K562 (cell line): Measurements from ENCODE around the gene GPATCH3. TPM values are rescaled to one million over a fixed set of nuclear protein-coding genes. Genes with fewer than 3 reads are reported as not detected.

Experiments used
- CBX1 ChIP-seq: sonication (generic); IDR thresholded peaks from 2 replicates; pipeline ENCODE4 v1.6.1; 2016; ENCODE audit warnings: antibody characterized with exemption, low read depth, mild to moderate bottlenecking
- CBX8 ChIP-seq: fragments of 200-600 bp; sonication (generic); IDR thresholded peaks from 2 replicates; pipeline ENCODE4 v1.6.1; 2012; ENCODE audit warnings: borderline replicate concordance, mixed run types, low read depth, mild to moderate bottlenecking, moderate library complexity, mixed read lengths, low read length, control low read depth, inconsistent platforms; ENCODE audit not compliant: poor library complexity, severe bottlenecking; ENCODE audit errors: extremely low read depth
- CLOCK ChIP-seq: fragments of 250-450 bp; sonication (Bioruptor Pico); IDR thresholded peaks from 2 replicates; pipeline ENCODE4 v1.4.0; 2020; ENCODE audit warnings: mild to moderate bottlenecking, moderate library complexity, borderline replicate concordance
- COPS2 ChIP-seq: fragments of 450-650 bp; conservative IDR thresholded peaks from 2 replicates; pipeline ENCODE4 v1.6.1; 2016; ENCODE audit warnings: mild to moderate bottlenecking, moderate library complexity
- CXXC5 ChIP-seq: fragments of 250-450 bp; sonication (Bioruptor Pico); IDR thresholded peaks from 2 replicates; pipeline ENCODE4 v1.8.0; 2022; ENCODE audit warnings: inconsistent platforms, mild to moderate bottlenecking, moderate library complexity
- E2F3 ChIP-seq: fragments of 250-450 bp; sonication (Bioruptor Pico); IDR thresholded peaks from 2 replicates; pipeline ENCODE4 v1.4.0; 2020; ENCODE audit warnings: mild to moderate bottlenecking
- ERF ChIP-seq: fragments of 450-650 bp; formaldehyde crosslinking; IDR thresholded peaks from 2 replicates; pipeline ENCODE4 v1.4.0; 2020; ENCODE audit warnings: mild to moderate bottlenecking, mixed read lengths
- FOXP1 ChIP-seq: sonication (generic); formaldehyde crosslinking; IDR thresholded peaks from 2 replicates; pipeline ENCODE4 v1.8.0; 2022; ENCODE audit warnings: mild to moderate bottlenecking, missing genetic modification reagents
- GMEB1 ChIP-seq: fragments of 250-450 bp; sonication (Bioruptor Pico); IDR thresholded peaks from 2 replicates; pipeline ENCODE4 v1.4.0; 2020; ENCODE audit warnings: mild to moderate bottlenecking
- KLF16 ChIP-seq: IDR thresholded peaks from 2 replicates; pipeline ENCODE4 v1.6.1; 2016; ENCODE audit warnings: antibody characterized with exemption
- L3MBTL2 ChIP-seq: fragments of 450-650 bp; IDR thresholded peaks from 2 replicates; pipeline ENCODE4 v1.6.1; 2016; ENCODE audit warnings: mild to moderate bottlenecking, moderate library complexity
- NCOA1 ChIP-seq: fragments of 450-650 bp; IDR thresholded peaks from 2 replicates; pipeline ENCODE4 v1.6.1; 2016; ENCODE audit warnings: low read depth
- SRSF1 ChIP-seq: fragments of 200-400 bp; formaldehyde crosslinking; IDR thresholded peaks from 2 replicates; pipeline ENCODE4 v1.6.1; 2017; ENCODE audit warnings: mild to moderate bottlenecking, low read depth, low read length, moderate library complexity
- TGIF2 ChIP-seq: sonication (generic); formaldehyde crosslinking; IDR thresholded peaks from 2 replicates; pipeline ENCODE4 v1.8.1; 2022; ENCODE audit warnings: mild to moderate bottlenecking, missing genetic modification reagents, moderate library complexity
- ZNF217 ChIP-seq: sonication (generic); formaldehyde crosslinking; IDR thresholded peaks from 2 replicates; pipeline ENCODE4 v1.8.0; 2022; ENCODE audit warnings: mild to moderate bottlenecking, missing genetic modification reagents
- ZNF282 ChIP-seq: sonication (generic); formaldehyde crosslinking; IDR thresholded peaks from 2 replicates; pipeline ENCODE4 v1.8.1; 2023; ENCODE audit warnings: missing genetic modification reagents
- polyA plus RNA-seq, 8 experiments: library from polyadenylated mRNA; depleted of rRNA in 4 of 8; stranded (reverse) in 5 of 8; unstranded in 3 of 8; fragments of >200 nt; fragmentation: Nextera tagmentation in 2 of 8; fragmentation: Illumina TruSeq in 1 of 8; extraction: Ambion mirVana in 2 of 8; extraction: Trizol in 1 of 8; gene quantifications; 2 replicates each; pipeline versions ENCODE4 v1.2.1 to v1.2.3, GENCODE V29; 2011 to 2014; ENCODE audit warnings: inconsistent platforms in 1 of 8, missing spikeins in 1 of 8
- total RNA-seq, 7 experiments: library from RNA; depleted of rRNA in 6 of 7; stranded (reverse); fragments of >200 nt in 6 of 7; fragmentation: Illumina TruSeq in 2 of 7; extraction: Trizol in 2 of 7; gene quantifications; 2 replicates each; pipeline versions ENCODE4 v1.2.1 to v1.2.3, GENCODE V29; 2011 to 2021; ENCODE audit warnings: low replicate concordance in 1 of 7
- TF ChIP-seq, protein P1 (sequence below): fragments of 250-450 bp; sonication (Bioruptor Pico); IDR thresholded peaks from 2 replicates; pipeline ENCODE4 v1.5.0; 2022; ENCODE audit warnings: mild to moderate bottlenecking

Gene GPATCH3
- total and polyA plus RNA-seq, 9 of the 15 experiments (the other 6 are each of a cell fraction or from before 2014, with no cell fraction given): 1.6 to 23.0 (median 13.3) TPM

- TF ChIP-seq CLOCK: no peak
- 0 out of 2 replicates have a peak, but pooled peaks have one; percentile 18 for TF ChIP-seq ERF
- TF ChIP-seq KLF16: no peak
- TF ChIP-seq L3MBTL2: peak; percentile 66
- TF ChIP-seq E2F3 (CRISPR knock-in tag): peak; percentile 42; the same call in 1 of the 2 replicates
- no peak for TF ChIP-seq COPS2
- TF ChIP-seq GMEB1 (CRISPR knock-in tag): peak; percentile 26; the same call in 1 of the 2 replicates
- peak; percentile 59; the same call in 1 of the 2 replicates for TF ChIP-seq CXXC5
- no peak for TF ChIP-seq CBX8
- TF ChIP-seq NCOA1: no peak
- no peak for TF ChIP-seq TGIF2 (CRISPR knock-in tag)
- TF ChIP-seq, protein P1, sequence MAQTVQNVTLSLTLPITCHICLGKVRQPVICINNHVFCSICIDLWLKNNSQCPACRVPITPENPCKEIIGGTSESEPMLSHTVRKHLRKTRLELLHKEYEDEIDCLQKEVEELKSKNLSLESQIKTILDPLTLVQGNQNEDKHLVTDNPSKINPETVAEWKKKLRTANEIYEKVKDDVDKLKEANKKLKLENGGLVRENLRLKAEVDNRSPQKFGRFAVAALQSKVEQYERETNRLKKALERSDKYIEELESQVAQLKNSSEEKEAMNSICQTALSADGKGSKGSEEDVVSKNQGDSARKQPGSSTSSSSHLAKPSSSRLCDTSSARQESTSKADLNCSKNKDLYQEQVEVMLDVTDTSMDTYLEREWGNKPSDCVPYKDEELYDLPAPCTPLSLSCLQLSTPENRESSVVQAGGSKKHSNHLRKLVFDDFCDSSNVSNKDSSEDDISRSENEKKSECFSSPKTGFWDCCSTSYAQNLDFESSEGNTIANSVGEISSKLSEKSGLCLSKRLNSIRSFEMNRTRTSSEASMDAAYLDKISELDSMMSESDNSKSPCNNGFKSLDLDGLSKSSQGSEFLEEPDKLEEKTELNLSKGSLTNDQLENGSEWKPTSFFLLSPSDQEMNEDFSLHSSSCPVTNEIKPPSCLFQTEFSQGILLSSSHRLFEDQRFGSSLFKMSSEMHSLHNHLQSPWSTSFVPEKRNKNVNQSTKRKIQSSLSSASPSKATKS (CRISPR knock-in tag): no peak
- no peak for TF ChIP-seq CBX1
- no peak for TF ChIP-seq ZNF217
- TF ChIP-seq ZNF282 (CRISPR knock-in tag): no peak
- no peak for TF ChIP-seq FOXP1 (CRISPR knock-in tag)
- TF ChIP-seq SRSF1: no peak
Observed at GRCh38 chr1:26913754-26914619, 13.7 kb upstream of the GPATCH3 start, which contains the start of gene NR0B2 (continued).
